NCI-H2227 (cell line): ENCODE measurements around the gene FAM53C.
"Not testable (repeated sequence)": the region's sequence is repeated elsewhere in the genome, so short reads cannot be mapped to it uniquely, and the experiment has no call there.

Experiments
- DNase-seq: peaks from one replicate; lab custom pipeline; 2025; ENCODE audit not compliant: unreplicated experiment; lab: John Stamatoyannopoulos, UW

Gene FAM53C

DNA sequence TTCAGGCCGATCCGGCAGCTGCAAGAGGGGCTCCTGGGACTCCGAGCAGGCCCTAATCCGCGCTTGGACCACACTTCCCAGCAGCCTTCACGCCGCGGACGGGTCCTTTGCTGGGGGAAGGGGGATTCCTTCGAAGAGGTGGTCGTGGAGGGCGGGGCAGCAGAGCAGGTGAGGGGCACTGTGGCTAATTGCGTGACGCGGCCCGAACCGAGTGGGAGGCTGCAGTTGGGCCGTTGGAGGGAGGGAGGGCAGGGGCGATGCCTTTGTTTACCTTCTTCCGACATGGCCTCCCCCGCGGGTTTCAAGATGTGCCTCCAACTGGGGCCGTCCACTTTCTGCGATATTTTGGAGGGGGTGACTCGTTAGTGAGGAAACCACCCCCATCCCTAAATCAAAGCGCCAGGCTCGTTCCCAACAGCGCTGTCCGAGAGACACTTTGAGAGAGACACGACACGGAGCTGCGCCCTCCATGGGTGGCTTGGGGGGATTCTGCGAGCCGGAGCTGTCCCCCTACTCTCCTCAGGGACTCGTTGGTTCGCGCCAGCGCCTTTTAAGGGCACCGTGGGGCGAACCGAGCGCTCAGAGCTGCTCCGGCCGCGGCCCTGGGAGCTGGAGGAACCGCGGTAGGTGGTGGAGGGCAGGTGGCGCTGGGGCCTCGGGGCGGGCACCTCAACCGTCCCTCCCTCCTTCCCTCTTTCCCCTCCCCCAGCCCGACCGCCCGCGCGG lies at the start of gene FAM53C:
Gene FAM53C, plus strand, starts transcription at position 582 of the 726 bp plus-strand sequence. CDS start 3,070 bp downstream, outside the sequence.
- peak; percentile 93 for DNase-seq

DNA sequence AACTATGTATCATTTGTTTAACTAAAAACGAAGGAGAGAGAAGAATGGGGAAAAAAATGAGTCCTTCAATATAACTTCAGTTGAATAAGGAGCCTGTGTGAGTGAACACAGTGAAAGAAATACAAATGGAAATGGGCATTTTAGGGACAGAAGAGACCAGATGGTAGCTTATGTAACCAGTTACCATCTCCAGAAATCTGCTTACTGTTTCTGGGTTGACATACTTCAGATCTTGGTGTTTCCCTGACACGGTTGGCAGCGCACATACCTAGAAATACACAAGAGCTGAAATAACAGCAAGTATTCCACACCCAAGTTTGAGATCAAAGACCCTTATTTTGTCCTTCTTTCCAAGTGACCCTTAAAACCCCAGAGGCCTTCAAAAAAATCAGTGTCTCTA lies 48.8 kb upstream of the FAM53C start:
- DNase-seq: no peak

DNA sequence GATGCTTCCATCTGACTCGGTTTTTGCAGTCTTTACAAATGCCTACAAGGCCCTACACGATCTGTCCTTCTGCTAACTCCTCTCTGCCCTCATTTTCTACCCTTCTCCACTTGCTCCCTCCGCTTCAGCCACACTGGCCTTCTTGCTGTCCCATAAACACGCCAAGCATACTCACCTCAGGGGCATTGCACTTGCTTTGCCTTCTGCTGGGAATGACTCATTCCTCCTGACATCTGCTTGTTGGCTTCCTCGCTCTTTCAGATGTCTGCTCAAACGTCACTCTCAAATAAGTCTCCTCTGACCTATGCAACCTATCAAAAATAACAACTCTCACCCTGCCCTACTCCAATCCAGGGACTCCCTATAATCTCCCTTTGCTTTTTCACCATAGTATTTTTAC lies 34.7 kb upstream of the FAM53C start:
- DNase-seq: no peak

DNA sequence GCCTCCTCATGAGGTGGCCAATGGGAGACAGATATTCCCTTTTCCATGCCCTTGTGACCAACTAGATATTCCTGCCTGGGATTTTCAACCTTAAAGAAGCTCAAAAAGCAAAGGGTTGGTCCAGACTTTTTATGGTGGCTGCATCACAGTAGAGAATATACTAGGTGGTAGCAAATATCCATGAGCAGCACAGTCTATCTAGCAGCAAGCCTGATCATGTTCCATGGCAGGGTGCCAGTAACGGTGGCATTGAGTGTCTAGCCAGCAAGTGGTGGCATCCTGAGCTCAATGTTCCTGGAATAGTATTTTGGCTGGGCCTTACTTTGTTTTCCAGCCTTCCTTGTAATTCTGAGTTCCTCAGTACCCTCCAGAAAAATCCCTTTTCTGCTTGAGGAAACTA lies 32.3 kb upstream of the FAM53C start:
- no peak for DNase-seq

DNA sequence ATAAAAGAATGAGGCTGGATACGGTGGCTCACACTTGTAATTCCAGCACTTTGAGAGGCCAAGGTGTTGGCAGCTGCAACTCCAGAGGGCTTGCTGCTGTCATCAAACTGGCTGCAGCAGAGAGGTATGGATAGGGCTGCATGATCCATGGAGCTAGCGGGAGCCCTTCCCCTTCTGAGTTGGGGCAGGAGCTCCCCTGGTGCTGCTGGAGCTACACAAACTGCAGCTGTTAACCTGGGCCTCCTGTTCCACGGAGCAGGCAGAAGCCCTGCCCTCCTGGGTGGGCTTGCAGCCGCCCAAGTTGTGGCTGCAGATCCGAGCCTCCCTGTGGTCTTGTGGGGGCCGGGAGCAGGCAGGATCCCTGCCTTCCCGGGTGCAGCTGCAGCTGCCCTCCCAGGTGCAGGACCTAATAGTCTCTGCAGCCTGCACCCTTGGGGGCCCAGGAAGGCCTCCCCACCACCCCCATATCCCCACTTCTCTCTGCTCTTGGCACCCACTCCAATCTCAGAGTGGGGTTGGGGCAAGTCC lies 22.3 kb upstream of the FAM53C start:
- DNase-seq: no peak

DNA sequence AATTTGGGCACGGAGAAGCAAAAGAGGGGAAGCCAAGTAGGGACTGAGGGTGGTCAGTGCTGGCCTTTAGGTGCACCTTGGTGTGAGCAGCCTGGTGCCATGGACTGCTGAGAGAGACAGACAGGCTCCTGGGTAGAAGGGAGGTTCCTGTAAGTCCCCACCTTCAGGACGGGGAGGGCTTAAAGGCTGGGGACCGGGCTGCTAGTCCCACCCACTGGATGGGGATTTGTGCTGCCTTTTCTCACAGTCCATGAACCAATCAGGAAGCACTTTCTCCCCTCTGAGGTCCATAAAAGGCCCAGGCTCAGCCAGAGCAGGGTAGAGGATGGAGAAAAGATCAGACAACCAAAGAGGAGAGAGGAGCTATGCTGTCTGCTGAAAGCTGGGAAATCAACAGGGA lies 21.7 kb upstream of the FAM53C start:
- no peak for DNase-seq

DNA sequence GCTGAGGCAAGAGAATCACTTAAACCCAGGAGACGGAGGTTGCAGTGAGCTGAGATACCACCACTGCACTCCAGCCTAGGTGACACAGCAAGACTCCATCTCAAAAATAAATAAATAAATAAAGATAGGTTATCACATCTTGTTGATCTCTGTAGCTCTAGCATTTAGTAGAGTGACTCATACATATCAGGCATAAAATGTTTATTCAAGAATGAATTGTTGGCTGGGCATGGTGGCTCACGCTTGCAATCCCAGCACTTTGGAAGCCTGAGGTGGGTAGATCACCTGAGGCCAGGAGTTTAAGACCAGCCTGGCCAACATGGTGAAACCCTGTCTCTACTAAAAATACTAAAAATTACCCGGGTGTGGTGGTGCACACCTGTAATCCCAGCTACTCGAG lies 19.9 kb upstream of the FAM53C start:
- not testable (repeated sequence) for DNase-seq

DNA sequence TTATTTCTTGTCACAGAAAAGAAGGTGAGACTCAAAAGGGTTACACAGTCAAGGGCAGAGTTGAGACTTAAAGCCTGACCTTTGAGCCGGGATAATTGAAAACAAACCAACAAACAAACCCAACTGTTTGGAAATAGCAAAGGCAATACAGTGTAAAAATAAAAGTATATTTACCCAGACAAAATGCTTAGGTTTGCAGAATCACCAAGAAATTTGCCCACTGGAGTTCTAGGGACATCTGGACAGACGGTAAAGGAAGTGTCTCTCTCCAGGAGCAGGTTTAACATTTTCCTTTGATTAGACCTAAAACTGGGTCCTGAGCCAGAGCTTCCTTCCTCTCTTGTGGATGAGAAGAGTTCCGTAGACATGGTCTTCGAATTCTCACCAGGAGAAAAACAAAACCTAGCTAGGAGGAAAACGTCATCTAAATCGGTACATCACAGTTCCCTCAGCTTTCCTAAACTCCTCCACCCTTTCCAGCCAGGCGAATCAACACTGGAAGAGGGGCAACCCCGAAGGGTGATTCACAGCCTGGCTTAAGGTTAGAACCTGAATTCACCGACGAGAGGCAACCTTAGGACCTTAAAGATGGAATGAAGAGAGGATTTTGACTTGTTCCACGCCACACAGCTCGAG lies 7.1 kb upstream of the FAM53C start:
- DNase-seq: no peak

DNA sequence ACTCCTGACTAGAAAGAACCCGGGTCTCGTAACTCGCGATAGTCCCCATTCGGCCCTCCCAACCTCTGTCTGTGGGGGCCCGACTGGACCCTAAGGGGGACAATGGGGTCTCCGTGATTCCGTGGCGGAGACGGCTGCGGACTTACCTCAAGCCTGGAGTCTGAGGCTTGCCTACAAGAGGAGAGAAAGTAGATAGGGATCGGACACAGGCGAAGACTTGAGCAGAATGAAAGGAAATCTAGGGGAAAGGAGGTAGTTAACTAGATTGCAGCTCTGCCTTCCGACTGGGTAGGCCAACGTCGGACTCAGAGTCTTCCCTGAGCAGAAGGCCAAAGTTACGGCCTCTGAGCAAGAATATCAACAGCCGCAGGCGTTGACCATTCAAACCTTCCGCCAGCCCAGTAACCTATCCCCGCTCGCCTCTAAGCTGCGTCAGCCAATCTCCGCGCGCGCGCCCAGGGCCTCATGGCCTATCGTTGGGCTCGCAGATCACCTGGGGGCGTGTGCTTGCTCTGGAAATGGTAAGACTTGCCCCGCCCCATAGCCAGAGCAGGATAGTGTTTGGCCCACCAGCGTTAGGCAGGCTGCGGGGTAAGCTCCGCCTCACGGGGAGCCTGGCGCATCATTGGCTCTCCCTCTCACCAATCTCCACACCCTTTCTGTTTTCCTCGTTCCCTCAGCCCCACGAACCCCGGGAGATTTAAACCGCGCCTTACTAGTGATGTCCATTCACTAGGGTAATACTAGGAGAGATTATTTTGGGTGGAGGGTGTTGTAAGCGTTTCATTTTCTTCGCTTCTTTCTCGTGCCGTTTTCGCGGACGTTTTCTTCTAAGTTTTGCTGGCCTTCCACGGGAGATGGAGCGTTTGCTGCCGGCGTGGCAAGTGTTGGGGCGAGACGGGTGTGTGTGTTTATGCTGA lies 6.4 kb upstream of the FAM53C start, which contains the start of gene CDC25C:
Gene CDC25C, minus strand, starts transcription at position 356 of the 920 bp plus-strand sequence. CDS start 624 bp downstream, outside the sequence.
- DNase-seq: peak; percentile 98

DNA sequence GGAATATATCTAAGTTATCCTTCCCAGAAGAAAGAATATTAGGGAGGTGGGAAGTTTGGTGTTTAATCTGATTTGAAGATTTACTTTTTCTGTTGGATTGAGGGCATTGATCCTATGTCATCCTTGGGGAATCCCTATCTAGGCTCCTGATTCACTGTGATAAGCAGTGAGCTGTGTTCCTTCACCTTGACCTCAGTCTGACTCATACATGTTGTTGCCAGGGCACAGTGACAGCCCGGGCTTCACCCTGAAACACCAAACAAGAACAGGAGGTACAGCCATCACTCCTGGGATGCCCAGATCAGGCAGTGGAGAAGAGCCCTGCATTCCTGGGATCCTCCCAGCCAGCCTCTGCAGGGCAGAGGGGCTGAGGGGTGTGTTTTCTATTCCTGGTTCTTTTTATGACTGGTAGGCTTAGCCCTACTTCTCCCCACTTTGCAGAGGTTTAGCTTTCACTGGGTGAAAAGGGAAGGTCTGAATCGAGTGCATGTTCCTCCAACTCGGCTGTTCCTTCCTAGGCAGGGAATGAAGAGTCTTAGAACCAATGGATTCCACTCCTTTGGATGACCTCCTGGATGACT lies 3.1 kb upstream of the FAM53C start:
- DNase-seq: no peak

DNA sequence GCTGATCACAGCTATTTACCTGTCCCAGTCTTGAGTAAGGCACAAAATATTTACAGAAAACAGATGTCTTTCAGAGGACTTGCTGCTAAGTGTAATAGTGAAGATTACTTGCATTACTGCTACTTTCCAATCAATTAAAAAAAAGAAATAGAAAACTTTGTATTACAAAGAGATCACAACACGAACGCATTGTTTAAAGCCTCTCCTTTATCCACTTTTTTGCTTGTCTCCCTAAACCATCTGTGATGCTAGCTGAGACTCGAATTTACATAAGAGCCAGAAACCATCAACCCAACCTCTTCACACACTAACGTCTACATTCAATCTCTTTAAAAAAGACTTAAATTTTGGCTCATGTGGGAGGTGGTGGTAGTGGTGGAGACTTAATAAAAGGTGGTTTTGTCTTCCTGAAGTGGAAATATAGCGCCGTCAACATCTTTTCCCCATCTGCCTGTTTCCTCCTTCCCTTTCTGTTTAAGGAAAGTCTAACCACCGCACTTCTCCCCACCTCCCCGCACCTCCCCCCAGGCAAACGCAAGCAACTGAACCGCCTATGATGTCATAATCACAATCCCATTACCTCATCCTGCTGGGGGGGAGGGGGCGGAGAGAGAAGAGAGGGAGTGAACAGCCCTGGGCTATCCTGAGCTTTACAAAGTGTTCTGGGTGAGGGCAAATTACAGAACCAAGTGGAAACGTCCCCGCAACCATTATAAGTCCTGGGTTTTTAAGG lies 948 bp upstream of the FAM53C start:
- peak; percentile 88 for DNase-seq

DNA sequence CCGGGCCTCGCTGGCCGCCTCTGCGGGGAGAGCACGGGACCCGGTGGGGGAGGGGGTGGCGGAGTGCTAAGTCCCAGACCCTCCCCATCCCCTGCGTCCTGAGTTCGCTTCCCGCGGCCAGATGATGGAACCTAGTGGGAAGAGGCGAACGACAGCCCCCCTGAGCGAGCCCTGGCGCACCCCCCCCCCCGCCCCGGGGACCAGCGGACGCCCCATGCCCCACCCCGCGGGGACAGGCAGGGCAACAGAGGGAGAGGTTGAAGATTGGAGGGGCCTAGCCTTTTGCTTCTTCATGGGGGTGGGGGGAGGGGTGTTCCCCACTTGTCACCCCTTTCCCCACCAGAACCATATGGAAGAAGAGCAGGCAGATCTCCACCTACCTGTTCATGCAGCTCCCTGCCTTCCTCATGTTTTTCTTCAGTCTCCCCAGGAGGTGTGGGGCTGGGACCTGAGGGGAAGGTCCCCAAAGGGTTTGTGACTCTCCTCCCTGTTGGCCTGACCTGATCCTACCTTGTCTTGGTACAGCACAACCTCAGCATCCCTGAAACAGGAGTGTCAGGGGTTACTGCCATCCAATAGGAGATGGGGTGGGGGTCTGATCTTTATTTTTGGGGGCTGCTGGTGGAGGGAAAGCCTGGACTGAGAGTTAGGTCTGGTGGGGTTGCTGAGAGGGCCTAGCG lies 485 bp downstream of the FAM53C start:
- DNase-seq: no peak

DNA sequence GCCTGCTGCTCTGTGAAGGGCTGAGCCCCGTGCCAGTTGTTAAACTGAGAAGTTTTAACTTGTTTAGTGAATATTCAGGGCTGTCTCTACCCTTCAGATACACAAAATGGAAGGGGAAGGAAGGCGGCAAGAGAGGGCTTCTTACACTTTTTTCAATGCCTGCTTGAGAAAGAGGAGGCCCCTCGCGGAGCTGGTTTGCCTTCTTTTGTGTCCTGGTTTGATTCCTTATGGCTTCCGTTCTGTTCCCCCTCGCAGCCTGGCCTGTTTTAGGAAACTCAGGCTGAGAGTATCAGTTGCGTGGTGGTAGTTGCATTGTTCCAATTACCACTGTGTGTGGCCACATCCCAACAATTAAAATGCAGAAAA lies 1.0 kb downstream of the FAM53C start:
- peak; percentile 22 for DNase-seq

DNA sequence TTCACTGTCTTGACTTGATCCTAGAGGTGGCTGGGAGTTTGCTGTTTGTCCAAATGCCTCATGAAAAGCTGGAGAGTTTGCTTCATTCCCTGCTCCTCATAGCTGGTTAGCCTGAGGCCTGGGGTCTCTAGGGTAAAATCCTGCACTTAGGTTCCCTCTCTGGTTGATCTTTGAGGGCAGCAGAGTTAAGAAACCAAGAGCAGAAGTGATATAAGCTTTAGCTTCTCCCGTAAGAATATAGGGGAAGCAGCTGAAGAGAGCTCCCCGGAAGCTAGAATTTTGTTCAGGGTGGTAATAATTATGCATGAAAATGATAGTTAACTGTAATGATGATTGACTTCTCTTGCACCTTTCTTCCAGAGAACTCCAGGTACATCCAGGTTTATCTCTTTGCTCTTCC lies 1.4 kb downstream of the FAM53C start:
- no peak for DNase-seq

DNA sequence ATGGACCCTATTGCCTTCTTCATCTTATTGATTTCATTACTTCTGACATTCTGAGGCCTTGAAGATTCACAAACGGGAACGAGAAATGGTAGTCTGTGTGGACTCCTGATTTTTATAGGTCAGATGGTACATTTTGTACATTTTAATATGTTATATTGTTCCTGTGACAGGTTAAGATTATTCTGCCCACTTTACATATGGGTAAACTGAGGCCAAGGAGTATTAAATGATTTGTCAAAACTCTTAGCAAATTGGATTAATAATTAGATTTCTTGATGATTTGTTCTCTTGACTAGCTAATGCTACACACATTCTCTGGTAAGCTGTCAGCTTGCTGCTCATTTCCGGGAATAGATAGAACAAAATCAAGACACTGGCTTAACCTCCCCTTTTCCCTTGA lies 1.9 kb downstream of the FAM53C start:
- no peak for DNase-seq

DNA sequence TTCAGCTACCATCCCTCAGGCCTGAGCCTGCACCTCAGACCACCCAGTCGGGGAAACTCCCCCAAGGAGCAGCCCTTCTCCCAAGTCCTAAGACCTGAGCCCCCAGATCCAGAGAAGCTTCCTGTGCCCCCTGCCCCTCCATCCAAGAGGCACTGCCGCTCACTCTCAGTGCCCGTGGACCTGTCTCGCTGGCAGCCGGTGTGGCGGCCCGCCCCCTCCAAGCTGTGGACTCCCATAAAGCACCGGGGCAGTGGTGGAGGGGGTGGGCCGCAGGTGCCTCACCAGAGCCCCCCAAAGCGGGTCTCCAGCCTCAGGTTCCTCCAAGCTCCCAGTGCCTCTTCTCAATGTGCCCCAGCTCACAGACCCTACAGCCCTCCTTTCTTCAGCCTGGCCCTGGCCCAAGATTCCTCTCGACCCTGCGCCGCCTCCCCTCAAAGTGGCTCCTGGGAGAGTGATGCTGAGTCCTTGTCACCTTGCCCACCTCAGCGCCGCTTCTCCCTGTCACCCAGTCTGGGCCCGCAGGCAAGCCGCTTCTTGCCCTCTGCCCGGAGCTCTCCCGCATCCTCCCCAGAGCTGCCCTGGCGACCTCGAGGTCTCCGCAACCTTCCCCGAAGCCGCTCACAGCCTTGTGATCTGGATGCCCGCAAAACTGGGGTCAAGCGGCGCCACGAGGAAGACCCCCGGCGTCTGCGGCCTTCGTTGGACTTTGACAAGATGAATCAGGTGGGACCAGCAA lies 7.0 kb downstream of the FAM53C start:
- no peak for DNase-seq

DNA sequence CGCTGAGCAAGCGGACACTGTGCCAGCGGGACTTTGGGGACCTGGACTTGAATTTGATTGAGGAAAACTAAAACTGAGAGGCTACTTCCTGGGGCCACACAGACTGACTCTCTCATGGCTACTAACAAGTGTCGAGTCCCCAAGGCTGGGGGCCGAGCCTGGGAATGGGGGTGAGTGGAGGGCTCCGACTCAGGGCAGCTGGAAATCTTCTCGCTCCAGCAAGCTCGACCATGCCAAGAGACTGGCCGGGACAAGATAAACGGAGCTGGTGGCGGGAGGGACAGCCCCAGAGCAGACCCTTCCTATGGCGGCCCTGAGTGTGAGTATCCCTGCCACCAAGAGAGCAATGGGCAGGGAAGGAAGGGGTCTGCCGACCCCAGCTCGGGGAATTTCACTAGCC lies 8.8 kb downstream of the FAM53C start:
- DNase-seq: no peak

DNA sequence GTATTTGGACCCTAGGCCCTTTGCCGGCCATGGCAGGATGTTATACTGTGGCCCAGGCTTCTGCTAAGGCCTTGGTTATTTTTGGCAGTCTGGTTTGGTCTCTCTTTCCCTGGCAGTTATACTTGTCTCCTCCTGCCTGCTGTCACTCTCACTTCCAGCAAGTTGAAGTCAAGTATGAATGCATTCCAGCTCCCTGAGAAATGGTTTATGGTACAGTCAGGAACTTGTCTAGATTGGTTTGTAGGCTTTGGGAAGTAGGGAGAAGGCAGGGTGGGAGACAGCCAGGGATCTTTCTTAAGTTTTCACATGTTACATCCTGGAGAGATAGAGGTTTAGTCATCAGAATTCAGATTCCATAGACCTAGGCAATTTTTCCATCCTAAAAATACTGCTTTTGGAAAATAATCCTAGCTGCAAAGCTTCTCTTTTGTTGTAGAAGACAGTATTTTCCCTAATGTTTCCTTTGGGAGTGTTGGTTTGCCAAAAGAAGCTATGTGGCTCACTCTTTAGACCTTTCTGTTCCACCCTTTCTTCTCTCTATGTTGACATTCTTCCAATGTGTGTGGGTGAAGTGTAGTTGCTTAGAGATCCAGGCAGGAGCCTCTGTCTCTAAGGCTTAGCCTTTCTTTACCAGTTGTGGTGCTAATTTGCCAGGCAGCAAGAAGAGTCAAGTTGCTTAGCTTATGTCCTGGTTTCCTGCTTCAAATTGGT lies 11.9 kb downstream of the FAM53C start:
- DNase-seq: no peak

DNA sequence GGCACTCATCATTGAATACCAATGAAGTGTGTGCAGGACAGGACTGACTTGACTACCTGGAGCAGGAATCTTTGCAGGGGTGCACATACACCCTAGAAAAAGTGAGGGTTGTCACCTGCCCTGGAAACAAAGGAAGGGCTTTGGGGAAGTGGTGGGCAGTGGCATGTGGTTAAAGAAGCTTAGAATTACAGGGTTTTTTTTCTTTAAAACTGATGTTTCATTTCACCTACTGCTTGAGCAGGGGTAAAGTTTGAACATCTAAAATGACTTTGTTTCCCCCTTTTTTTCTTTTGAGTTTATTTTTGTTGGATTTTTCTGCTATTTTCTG lies 12.5 kb downstream of the FAM53C start:
- no peak for DNase-seq
